Psoas muscle (tissue), 8 donors: ENCODE data around the gene CD300LD. TPM values are rescaled to one million over a fixed set of nuclear protein-coding genes. Genes with fewer than 3 reads are reported as not detected.

ENCODE experiments used
- ATAC-seq, 4 donors: fragments of 200-7000 bp; cut with Tn5 transposase; one replicate each; pipeline ENCODE4 v1.9.1; 2020; ENCODE audit warnings: moderate library complexity in 3 of 4, mild to moderate bottlenecking in 2 of 4
- DNase-seq, 2 donors: peaks; one replicate each; pipeline ENCODE4 v3.0.0-alpha.2; 2020
- H3K27ac ChIP-seq: fragments of 200-600 bp; one replicate; pipeline ENCODE4 v1.8.0; 2022
- H3K27me3 ChIP-seq, 3 donors: fragments of 200-600 bp in 1 of 3; one replicate each; pipeline versions ENCODE4 v1.6.1 to v1.8.0; 2013 to 2022; ENCODE audit warnings: low read length in 2 of 3, mild to moderate bottlenecking in 2 of 3, moderate library complexity in 1 of 3; ENCODE audit not compliant: insufficient read depth in 3 of 3
- H3K36me3 ChIP-seq, 2 donors: fragments of 200-600 bp in 1 of 2; one replicate each; pipeline versions ENCODE4 v1.6.1 to v1.8.0; 2013 to 2022; ENCODE audit warnings: low read depth in 1 of 2, mild to moderate bottlenecking in 1 of 2, moderate library complexity in 1 of 2; ENCODE audit not compliant: insufficient read depth in 1 of 2
- H3K4me1 ChIP-seq: fragments of 200-600 bp; one replicate; pipeline ENCODE4 v1.8.0; 2022
- H3K4me3 ChIP-seq: fragments of 200-600 bp; one replicate; pipeline ENCODE4 v1.8.0; 2022; ENCODE audit warnings: mild to moderate bottlenecking
- H3K9me3 ChIP-seq: fragments of 200-600 bp; one replicate; pipeline ENCODE4 v1.8.0; 2022
- WGBS, 3 donors: extraction: QIAGEN DNeasy Blood & Tissue Kit; methylation state at CpG; one replicate each; pipeline versions ENCODE4 v1.1.6 to v1.1.7; 2013; 5-methylcytosine and 5-hydroxymethylcytosine counted together
- intact Hi-C, 2 donors: fragments of 100-400 bp; cut with DNase I; formaldehyde crosslinking; loops; one replicate each; pipeline versions ENCODE4 v1.11.0 to v1.14.2; 2022
- long read RNA-seq, 2 donors: library from polyadenylated mRNA; unstranded; transcript quantifications; one replicate each; pipeline ENCODE4 v2.0.0, GENCODE V29; 2021
- polyA plus RNA-seq, 3 donors: library from polyadenylated mRNA; stranded (reverse); fragments of 200-250 nt; gene quantifications; one replicate each; pipeline ENCODE4 v1.2.3, GENCODE V29; 2013
- total RNA-seq, 4 donors: library from RNA; stranded (reverse); fragmentation: NEBNext Ultra II Directional in 2 of 4; extraction: Animal tissue kit (Norgen Biotek cat#: 25700) in 2 of 4; gene quantifications; one replicate each; pipeline versions ENCODE4 v1.2.1 to v1.2.4, GENCODE V29; 2021 to 2023
- TF ChIP-seq, protein P1 (sequence below): fragments of 200-600 bp; IDR thresholded peaks from one replicate; pipeline ENCODE4 v1.8.0; 2022; ENCODE audit warnings: antibody characterized with exemption
- donor health status: healthy with polysubstance abuse.
- donor health status: DM: no; HTN: no; CAD: no; lungs with moderate emphysema.
- donor health status: Bipolar disorder and iron deficiency.
- donor health status: healthy.
- donor health status: DM: yes; HTN: yes; CAD: no.
- donor health status: DM: no; HTN: no; CAD: no.
- donor health status: DM: no; HTN: no; CAD: no.
- donor health status: DM: yes; HTN: yes; CAD: no.

The CD300LD gene
- total RNA-seq (not detected), polyA plus RNA-seq (not detected)
- long read RNA-seq, donor 1: 0 reads
- long read RNA-seq, donor 2: 0 reads

- ATAC-seq (no peak), DNase-seq (no peak)
- Histone ChIP-seq H3K9me3 (no peaks in the 10 kb centered on the region), H3K4me1 (no peaks in the 10 kb centered on the region), H3K36me3 (no peaks in the 10 kb centered on the region), H3K4me3 (no peak within 1 kb of the TSS), H3K27ac (no peak within 1 kb of the TSS), H3K27me3 (peaks cover 0 to 5% (median 0%) of the 10 kb centered on the region in 3 donors)
- intact Hi-C loops: no loop called here
- 72 to 75% (median 73%) methylated on average over 14 of the region's 14 CpGs for WGBS, 3 donors
- TF ChIP-seq, protein P1, sequence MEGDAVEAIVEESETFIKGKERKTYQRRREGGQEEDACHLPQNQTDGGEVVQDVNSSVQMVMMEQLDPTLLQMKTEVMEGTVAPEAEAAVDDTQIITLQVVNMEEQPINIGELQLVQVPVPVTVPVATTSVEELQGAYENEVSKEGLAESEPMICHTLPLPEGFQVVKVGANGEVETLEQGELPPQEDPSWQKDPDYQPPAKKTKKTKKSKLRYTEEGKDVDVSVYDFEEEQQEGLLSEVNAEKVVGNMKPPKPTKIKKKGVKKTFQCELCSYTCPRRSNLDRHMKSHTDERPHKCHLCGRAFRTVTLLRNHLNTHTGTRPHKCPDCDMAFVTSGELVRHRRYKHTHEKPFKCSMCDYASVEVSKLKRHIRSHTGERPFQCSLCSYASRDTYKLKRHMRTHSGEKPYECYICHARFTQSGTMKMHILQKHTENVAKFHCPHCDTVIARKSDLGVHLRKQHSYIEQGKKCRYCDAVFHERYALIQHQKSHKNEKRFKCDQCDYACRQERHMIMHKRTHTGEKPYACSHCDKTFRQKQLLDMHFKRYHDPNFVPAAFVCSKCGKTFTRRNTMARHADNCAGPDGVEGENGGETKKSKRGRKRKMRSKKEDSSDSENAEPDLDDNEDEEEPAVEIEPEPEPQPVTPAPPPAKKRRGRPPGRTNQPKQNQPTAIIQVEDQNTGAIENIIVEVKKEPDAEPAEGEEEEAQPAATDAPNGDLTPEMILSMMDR: no peak
Observed at GRCh38 chr17:74592087-74592990, at the start of gene CD300LD. TSS of gene CD300LD (minus strand) at chr17:74592283. CDS start at chr17:74592202, 81 bp downstream.

DNA sequence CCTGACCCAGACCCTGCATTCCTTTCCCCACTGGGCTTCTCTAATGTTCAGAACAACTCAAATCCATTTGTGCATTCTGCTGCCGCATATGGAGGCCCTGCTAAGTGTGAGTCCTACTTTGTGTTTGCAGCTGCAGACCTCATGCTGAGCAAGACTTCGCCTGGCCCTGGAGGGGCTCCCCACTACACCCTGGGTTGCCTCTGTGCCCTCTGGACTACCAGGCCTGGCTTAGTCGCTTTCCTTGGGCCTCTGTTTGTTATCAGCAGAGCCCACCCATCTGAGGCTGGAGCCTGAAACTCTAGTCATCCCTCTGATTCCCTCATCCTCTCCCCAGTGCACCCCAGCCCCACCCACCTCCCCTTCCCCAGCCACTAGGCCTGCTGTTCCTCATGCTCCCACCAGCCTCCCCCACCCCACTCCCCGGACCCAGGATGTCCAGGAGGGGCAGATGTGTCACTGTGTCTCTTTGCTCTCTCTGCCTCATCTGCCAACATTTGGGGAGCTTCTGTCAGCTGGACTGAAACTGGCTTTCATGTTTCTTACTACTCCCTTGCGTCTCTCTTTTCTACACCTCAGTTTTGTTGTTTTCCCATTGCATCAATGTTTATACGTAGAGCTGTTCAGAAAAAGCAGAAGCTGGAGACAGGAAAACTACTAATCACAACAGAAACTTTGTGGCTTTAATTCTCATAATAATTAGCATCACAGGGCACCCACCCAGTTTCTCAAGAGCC lies 49.3 kb upstream of the CD300LD start:
- H3K4me1 ChIP-seq: no peaks in the 10 kb centered on the region
- peaks cover 2 to 42% (median 4%) of the 10 kb centered on the region in 3 donors for H3K27me3 ChIP-seq
- 59 to 67% (median 64%) methylated on average over 6 of the region's 6 CpGs for WGBS, 3 donors
- H3K27ac ChIP-seq: no peak overlapping the region
- intact Hi-C loops: no loop called here
- ATAC-seq (no peak), DNase-seq (no peak)
- no peaks in the 10 kb centered on the region for H3K9me3 ChIP-seq
- no peaks in the 10 kb centered on the region for H3K36me3 ChIP-seq
- TF ChIP-seq, protein P1: no peak
- H3K4me3 ChIP-seq: no peak overlapping the region

- intact Hi-C loops: no loop called here
- 61 to 77% (median 69%) methylated on average over 10 of the region's 10 CpGs for WGBS, 3 donors
- no peak for DNase-seq
- no peak overlapping the region for H3K4me3 ChIP-seq
- H3K36me3 ChIP-seq: no peaks in the 10 kb centered on the region
- no peaks in the 10 kb centered on the region for H3K9me3 ChIP-seq
- TF ChIP-seq, protein P1: no peak
- ATAC-seq: no peak
- no peak overlapping the region for H3K27ac ChIP-seq
- no peaks in the 10 kb centered on the region for H3K4me1 ChIP-seq
- H3K27me3 ChIP-seq: peaks cover 4 to 53% (median 9%) of the 10 kb centered on the region in 3 donors
Observed at GRCh38 chr17:74639704-74640151, 47.6 kb upstream of the CD300LD start.

- intact Hi-C loops: no loop called here
- DNase-seq: no peak
- TF ChIP-seq, protein P1: no peak
- no peak overlapping the region for H3K27ac ChIP-seq
- no peak for ATAC-seq
- peaks cover 4 to 50% (median 9%) of the 10 kb centered on the region in 3 donors for H3K27me3 ChIP-seq
- 43 to 54% (median 47%) methylated on average over 2 of the region's 2 CpGs for WGBS, 3 donors
- H3K36me3 ChIP-seq: no peaks in the 10 kb centered on the region
- H3K4me1 ChIP-seq: no peaks in the 10 kb centered on the region
- H3K9me3 ChIP-seq: no peaks in the 10 kb centered on the region
- H3K4me3 ChIP-seq: no peak overlapping the region
Observed at GRCh38 chr17:74637926-74638325, 45.8 kb upstream of the CD300LD start.
